HEK293 (cell line): Measurements from ENCODE around the gene TEX19.

Experiments
- CTCF ChIA-PET: fragments of 350-600 bp; formaldehyde crosslinking; extraction: SDS; loops from one replicate; lab custom pipeline; 2021; ENCODE audit warnings: antibody characterized with exemption; lab: Yijun Ruan, JAX
- POLR2A ChIA-PET: fragments of 300-600 bp; formaldehyde crosslinking; extraction: SDS; loops from one replicate; lab custom pipeline; 2020; ENCODE audit warnings: antibody characterized with exemption, inconsistent platforms; lab: Yijun Ruan, JAX
- H3K27ac ChIP-seq: fragments of 200-500 bp; sonication (Bioruptor generic); 2 replicates; pipeline ENCODE4 v1.5.1; 2014; ENCODE audit warnings: low read depth, low read length, control low read depth, inconsistent platforms; ENCODE audit errors: extremely low read depth
- H3K36me3 ChIP-seq, 2 experiments: fragments of 200-500 bp in 1 of 2; sonication (Bioruptor generic) in 1 of 2; 1 replicate in 1 of 2; 2 replicates in 1 of 2; pipeline ENCODE4 v1.5.1; 2014 to 2017; ENCODE audit warnings: inconsistent platforms in 2 of 2, low read length in 2 of 2; ENCODE audit not compliant: control insufficient read depth in 2 of 2, insufficient read depth in 1 of 2
- H3K4me1 ChIP-seq: fragments of 200-500 bp; sonication (Bioruptor generic); 2 replicates; pipeline ENCODE4 v1.5.1; 2014; ENCODE audit warnings: mild to moderate bottlenecking, low read length, inconsistent platforms; ENCODE audit not compliant: control insufficient read depth, insufficient read depth
- H3K4me3 ChIP-seq: 2 replicates; pipeline ENCODE4 v1.5.1; 2011; ENCODE audit warnings: low read depth, mild to moderate bottlenecking, control low read depth, low read length, moderate library complexity
- H3K9me3 ChIP-seq: fragments of 200-500 bp; sonication (Bioruptor generic); 2 replicates; pipeline ENCODE4 v1.5.1; 2014; ENCODE audit warnings: low read depth, low read length, inconsistent platforms; ENCODE audit not compliant: control insufficient read depth, insufficient read depth
- BCL6B ChIP-seq: fragments of 450-650 bp; formaldehyde crosslinking; IDR thresholded peaks from 2 replicates; pipeline ENCODE4 v1.5.1; 2017; ENCODE audit warnings: missing biosample characterization, missing genetic modification characterization
- EGR2 ChIP-seq: fragments of 450-650 bp; formaldehyde crosslinking; IDR thresholded peaks from 2 replicates; pipeline ENCODE4 v1.5.1; 2016; ENCODE audit warnings: low read depth, missing biosample characterization, missing genetic modification characterization
- GLI4 ChIP-seq: fragments of 450-650 bp; formaldehyde crosslinking; IDR thresholded peaks from 2 replicates; pipeline ENCODE4 v1.5.1; 2016; ENCODE audit warnings: missing biosample characterization, missing genetic modification characterization
- GLIS2 ChIP-seq: fragments of 450-650 bp; formaldehyde crosslinking; IDR thresholded peaks from 2 replicates; pipeline ENCODE4 v1.5.1; 2016; ENCODE audit warnings: missing biosample characterization, missing genetic modification characterization
- OSR2 ChIP-seq: fragments of 450-650 bp; formaldehyde crosslinking; IDR thresholded peaks from 2 replicates; pipeline ENCODE4 v1.5.1; 2016; ENCODE audit warnings: missing biosample characterization, missing genetic modification characterization
- PBX3 ChIP-seq: sonication (generic); formaldehyde crosslinking; IDR thresholded peaks from 2 replicates; pipeline ENCODE4 v1.8.1; 2022; ENCODE audit warnings: mild to moderate bottlenecking, moderate library complexity, missing genetic modification reagents
- SALL2 ChIP-seq: fragments of 450-650 bp; formaldehyde crosslinking; IDR thresholded peaks from 2 replicates; pipeline ENCODE4 v1.5.0; 2017; ENCODE audit warnings: missing biosample characterization, mild to moderate bottlenecking, missing genetic modification characterization, borderline replicate concordance
- ZBTB20 ChIP-seq: fragments of 450-650 bp; formaldehyde crosslinking; IDR thresholded peaks from 2 replicates; pipeline ENCODE4 v1.5.1; 2016; ENCODE audit warnings: missing biosample characterization, missing genetic modification characterization
- ZBTB21 ChIP-seq: fragments of 450-650 bp; formaldehyde crosslinking; IDR thresholded peaks from 2 replicates; pipeline ENCODE4 v1.5.1; 2017; ENCODE audit warnings: missing biosample characterization, missing genetic modification characterization
- ZBTB6 ChIP-seq: fragments of 450-650 bp; formaldehyde crosslinking; IDR thresholded peaks from 2 replicates; pipeline ENCODE4 v1.5.1; 2017; ENCODE audit warnings: missing biosample characterization, missing genetic modification characterization
- ZNF16 ChIP-seq: fragments of 450-650 bp; formaldehyde crosslinking; IDR thresholded peaks from 2 replicates; pipeline ENCODE4 v1.5.1; 2016; ENCODE audit warnings: low read depth, missing biosample characterization, missing genetic modification characterization
- ZNF324 ChIP-seq: fragments of 450-650 bp; formaldehyde crosslinking; IDR thresholded peaks from 2 replicates; pipeline ENCODE4 v1.5.1; 2016; ENCODE audit warnings: missing biosample characterization, missing genetic modification characterization
- ZNF335 ChIP-seq: fragments of 450-650 bp; formaldehyde crosslinking; conservative IDR thresholded peaks from 2 replicates; pipeline ENCODE4 v1.5.1; 2016; ENCODE audit warnings: missing biosample characterization, missing genetic modification characterization
- ZNF341 ChIP-seq: fragments of 450-650 bp; formaldehyde crosslinking; IDR thresholded peaks from 2 replicates; pipeline ENCODE4; 2016; ENCODE audit warnings: low read depth, missing biosample characterization, missing genetic modification characterization
- ZNF37A ChIP-seq: fragments of 450-650 bp; IDR thresholded peaks from 2 replicates; pipeline ENCODE4 v1.5.1; 2018; ENCODE audit warnings: missing biosample characterization, missing genetic modification characterization
- ZNF488 ChIP-seq: fragments of 450-650 bp; formaldehyde crosslinking; IDR thresholded peaks from 2 replicates; pipeline ENCODE4 v1.5.1; 2016; ENCODE audit warnings: missing biosample characterization, missing genetic modification characterization
- ZNF530 ChIP-seq: fragments of 450-650 bp; formaldehyde crosslinking; IDR thresholded peaks from 2 replicates; pipeline ENCODE4 v1.5.1; 2016; ENCODE audit warnings: low read depth, missing biosample characterization, missing genetic modification characterization
- ZNF544 ChIP-seq: fragments of 450-650 bp; formaldehyde crosslinking; IDR thresholded peaks from 2 replicates; pipeline ENCODE4 v1.5.0; 2017; ENCODE audit warnings: missing biosample characterization, missing genetic modification characterization
- ZNF561 ChIP-seq: fragments of 450-650 bp; IDR thresholded peaks from 2 replicates; pipeline ENCODE4 v1.5.1; 2018; ENCODE audit warnings: missing biosample characterization, missing genetic modification characterization, borderline replicate concordance
- ZNF629 ChIP-seq: fragments of 450-650 bp; formaldehyde crosslinking; IDR thresholded peaks from 2 replicates; pipeline ENCODE4 v1.5.1; 2017; ENCODE audit warnings: missing biosample characterization, missing genetic modification characterization
- ZNF692 ChIP-seq: fragments of 450-650 bp; formaldehyde crosslinking; IDR thresholded peaks from 2 replicates; pipeline ENCODE4 v1.5.1; 2016; ENCODE audit warnings: missing biosample characterization, missing genetic modification characterization
- ZNF830 ChIP-seq: fragments of 450-650 bp; IDR thresholded peaks from 2 replicates; pipeline ENCODE4 v1.5.0; 2018; ENCODE audit warnings: missing biosample characterization, missing genetic modification characterization, low read depth, mild to moderate bottlenecking, moderate library complexity
- ZSCAN16 ChIP-seq: fragments of 450-650 bp; formaldehyde crosslinking; IDR thresholded peaks from 2 replicates; pipeline ENCODE4 v1.5.1; 2016; ENCODE audit warnings: missing biosample characterization, missing genetic modification characterization
- ZSCAN18 ChIP-seq: fragments of 450-650 bp; formaldehyde crosslinking; IDR thresholded peaks from 2 replicates; pipeline ENCODE4 v1.5.1; 2016; ENCODE audit warnings: missing biosample characterization, missing genetic modification characterization

TEX19 gene

GRCh38 chr17:82392941-82393340, 33.9 kb downstream of the TEX19 start:
- peaks cover 0 to 20% of the 10 kb centered on the region in 2 experiments; a peak in 1 of 3 replicates for H3K36me3 ChIP-seq
- CTCF ChIA-PET = interaction anchor here (0.9 kb wide), 1 partner anchor 32 kb away, joined by 4 read pairs; no protein-coding TSS in a partner anchor
- no peak overlapping the region for H3K27ac ChIP-seq
- no peak overlapping the region for H3K4me3 ChIP-seq
- no peaks in the 10 kb centered on the region for H3K9me3 ChIP-seq
- no peaks in the 10 kb centered on the region for H3K4me1 ChIP-seq
- no peak for TF ChIP-seq GLI4 (tag by site-specific recombination)
- TF ChIP-seq ZNF341 (tag by site-specific recombination) = no peak
- no peak for TF ChIP-seq ZSCAN16 (tag by site-specific recombination)
- TF ChIP-seq ZNF561 (tag by site-specific recombination) = no peak
- TF ChIP-seq ZNF488 (tag by site-specific recombination) = no peak
- TF ChIP-seq BCL6B (tag by site-specific recombination) = no peak
- TF ChIP-seq ZNF37A = no peak
- TF ChIP-seq ZNF692 (tag by site-specific recombination) = no peak
- TF ChIP-seq ZNF544 (tag by site-specific recombination) = no peak
- TF ChIP-seq ZNF324 (tag by site-specific recombination) = no peak
- TF ChIP-seq OSR2 (tag by site-specific recombination) = no peak
- TF ChIP-seq GLIS2 = no peak
- no peak for TF ChIP-seq ZNF16
- TF ChIP-seq ZNF830 = no peak
- TF ChIP-seq ZNF530 (tag by site-specific recombination) = no peak
- TF ChIP-seq ZBTB6 (tag by site-specific recombination) = no peak
- POLR2A ChIA-PET = interaction anchor here (0.7 kb wide), 1 partner anchor 289 kb away, joined by 3 read pairs; no protein-coding TSS in a partner anchor

GRCh38 chr17:82394278-82394677, 35.2 kb downstream of the TEX19 start:
- Histone ChIP-seq H3K9me3 (no peaks in the 10 kb centered on the region), H3K4me1 (no peaks in the 10 kb centered on the region), H3K4me3 (no peak overlapping the region), H3K27ac (no peak overlapping the region), H3K36me3 (peaks cover 0 to 20% of the 10 kb centered on the region in 2 experiments; a peak in 1 of 3 replicates)
- TF ChIP-seq ZNF335 = no peak
- no peak for TF ChIP-seq SALL2 (tag by site-specific recombination)
- no peak for TF ChIP-seq ZNF830
- no peak for TF ChIP-seq EGR2 (tag by site-specific recombination)
- no peak for TF ChIP-seq PBX3
- TF ChIP-seq ZBTB20 = no peak
- TF ChIP-seq ZBTB21 (tag by site-specific recombination) = no peak
- TF ChIP-seq ZNF629 (tag by site-specific recombination) = no peak
- no peak for TF ChIP-seq ZSCAN18
- CTCF ChIA-PET = interaction anchor here (0.5 to 0.8 kb wide), 2 partner anchors 20 to 43 kb away, joined by 3 to 7 read pairs; no protein-coding TSS in a partner anchor
- POLR2A ChIA-PET = interaction anchor here (0.7 kb wide), 1 partner anchor 100 kb away, joined by 4 read pairs; no protein-coding TSS in a partner anchor
